ENCODE measurements around the gene AGBL4. TPM values are rescaled to one million over a fixed set of nuclear protein-coding genes. Genes with fewer than 3 reads are reported as not detected.

AGBL4 gene
- total RNA-seq, 4 donors from 2014 or later, result 0.44 to 1.5 (median 1.2) TPM; not detected in 1

GRCh38 chr1:48829446-48829845 is 1194.3 kb downstream of the AGBL4 start:
- TF ChIP-seq POLR2A (IDR thresholded peaks at IDR 0.05) (no peak), EP300 (IDR thresholded peaks at IDR 0.05) (no peak)
- TF ChIP-seq, protein P1, sequence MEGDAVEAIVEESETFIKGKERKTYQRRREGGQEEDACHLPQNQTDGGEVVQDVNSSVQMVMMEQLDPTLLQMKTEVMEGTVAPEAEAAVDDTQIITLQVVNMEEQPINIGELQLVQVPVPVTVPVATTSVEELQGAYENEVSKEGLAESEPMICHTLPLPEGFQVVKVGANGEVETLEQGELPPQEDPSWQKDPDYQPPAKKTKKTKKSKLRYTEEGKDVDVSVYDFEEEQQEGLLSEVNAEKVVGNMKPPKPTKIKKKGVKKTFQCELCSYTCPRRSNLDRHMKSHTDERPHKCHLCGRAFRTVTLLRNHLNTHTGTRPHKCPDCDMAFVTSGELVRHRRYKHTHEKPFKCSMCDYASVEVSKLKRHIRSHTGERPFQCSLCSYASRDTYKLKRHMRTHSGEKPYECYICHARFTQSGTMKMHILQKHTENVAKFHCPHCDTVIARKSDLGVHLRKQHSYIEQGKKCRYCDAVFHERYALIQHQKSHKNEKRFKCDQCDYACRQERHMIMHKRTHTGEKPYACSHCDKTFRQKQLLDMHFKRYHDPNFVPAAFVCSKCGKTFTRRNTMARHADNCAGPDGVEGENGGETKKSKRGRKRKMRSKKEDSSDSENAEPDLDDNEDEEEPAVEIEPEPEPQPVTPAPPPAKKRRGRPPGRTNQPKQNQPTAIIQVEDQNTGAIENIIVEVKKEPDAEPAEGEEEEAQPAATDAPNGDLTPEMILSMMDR (IDR thresholded peaks at IDR 0.05), result no peak

GRCh38 chr1:48823168-48823567 is 1200.6 kb downstream of the AGBL4 start:
- Histone ChIP-seq H3K27ac (no peak overlapping the region), H3K4me3 (no peak overlapping the region), H3K27me3 (no peaks in the 10 kb centered on the region), H3K9me3 (no peaks in the 10 kb centered on the region), H3K36me3 (no peaks in the 10 kb centered on the region), H3K4me1 (no peaks in the 10 kb centered on the region)
- no peak for DNase-seq (ENCODE audit: low spot score in 2 of 2)
- TF ChIP-seq EP300 (IDR thresholded peaks at IDR 0.05), result no peak
- TF ChIP-seq, protein P1 (IDR thresholded peaks at IDR 0.05), result no peak
- TF ChIP-seq POLR2A (IDR thresholded peaks at IDR 0.05), result no peak

More at GRCh38 chr1:48829446-48829845, 1194.3 kb downstream of the AGBL4 start:
- Histone ChIP-seq H3K9me3 (no peaks in the 10 kb centered on the region), H3K4me3 (no peak overlapping the region), H3K4me1 (no peaks in the 10 kb centered on the region), H3K27me3 (no peaks in the 10 kb centered on the region), H3K27ac (no peak overlapping the region), H3K36me3 (no peaks in the 10 kb centered on the region)
- DNase-seq (ENCODE audit: low spot score in 2 of 2), result no peak

DNA sequence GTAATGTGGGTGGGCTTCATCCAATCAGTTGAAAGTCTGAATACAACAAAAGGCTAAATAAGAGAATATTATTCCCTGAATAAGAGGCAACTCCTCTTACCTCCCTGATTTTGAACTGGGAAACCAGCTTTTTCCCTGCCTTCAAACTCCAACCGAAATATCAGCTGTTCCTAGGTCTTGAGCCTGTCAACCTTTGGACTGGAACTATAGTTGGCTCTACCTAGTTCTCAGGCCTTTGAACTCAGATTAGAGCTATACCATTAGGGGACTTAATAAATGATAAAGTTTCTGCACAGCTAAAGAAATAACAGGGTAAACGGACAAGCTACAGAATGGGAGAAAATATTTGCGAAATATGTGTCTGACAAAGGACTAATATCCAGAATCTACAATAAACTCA is 1203.3 kb downstream of the AGBL4 start:
- Histone ChIP-seq H3K4me1 (no peaks in the 10 kb centered on the region), H3K4me3 (no peak overlapping the region), H3K27me3 (no peaks in the 10 kb centered on the region), H3K36me3 (no peaks in the 10 kb centered on the region), H3K9me3 (no peaks in the 10 kb centered on the region), H3K27ac (no peak overlapping the region)
- WGBS, 2 donors, result 90% methylated on average over 3 of the region's 3 CpGs
- TF ChIP-seq, protein P1 (IDR thresholded peaks at IDR 0.05), result no peak
- TF ChIP-seq POLR2A (IDR thresholded peaks at IDR 0.05), result no peak
- TF ChIP-seq EP300 (IDR thresholded peaks at IDR 0.05), result no peak
- no peak for DNase-seq (ENCODE audit: low spot score in 2 of 2)

- no peaks in the 10 kb centered on the region for H3K9me3 ChIP-seq
- H3K4me3 ChIP-seq, result no peak overlapping the region
- no peaks in the 10 kb centered on the region for H3K36me3 ChIP-seq
- DNase-seq (ENCODE audit: low spot score in 2 of 2), result peak; percentile 21 to 32
- no peaks in the 10 kb centered on the region for H3K4me1 ChIP-seq
- WGBS, 2 donors, result 69 to 71% methylated on average over 4 of the region's 4 CpGs
- H3K27ac ChIP-seq, result no peak overlapping the region
- no peaks in the 10 kb centered on the region for H3K27me3 ChIP-seq
- TF ChIP-seq EP300 (IDR thresholded peaks at IDR 0.05), result no peak
- TF ChIP-seq, protein P1 (IDR thresholded peaks at IDR 0.05), result peak; percentile 48 to 63 (median 59)
Measured at GRCh38 chr1:48817505-48818114, 1206.1 kb downstream of the AGBL4 start.

DNA sequence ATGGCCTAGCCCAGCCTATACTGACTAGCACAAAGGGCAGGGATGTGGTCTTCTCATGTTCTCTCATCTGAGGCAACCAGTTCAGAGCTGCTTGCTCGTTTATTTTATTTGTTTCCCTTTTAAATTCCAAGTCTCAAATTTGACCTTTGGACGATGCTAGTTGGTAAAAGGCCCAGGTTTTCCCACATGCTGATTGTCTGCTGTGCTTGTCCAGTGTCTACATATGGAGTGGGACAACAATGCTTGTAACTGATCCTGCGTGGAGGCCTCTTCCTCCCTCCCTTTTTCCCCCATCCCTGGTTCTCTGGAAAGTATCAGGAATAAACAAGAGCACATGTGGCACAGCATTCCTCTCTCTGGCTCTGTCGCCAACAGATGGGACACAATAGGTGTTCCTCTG is 1213.0 kb downstream of the AGBL4 start:
- DNase-seq (ENCODE audit: low spot score in 2 of 2), result no peak
- no peak overlapping the region for H3K27ac ChIP-seq
- H3K4me1 ChIP-seq, result no peaks in the 10 kb centered on the region
- no peaks in the 10 kb centered on the region for H3K9me3 ChIP-seq
- no peak overlapping the region for H3K4me3 ChIP-seq
- no peaks in the 10 kb centered on the region for H3K27me3 ChIP-seq
- WGBS, 2 donors, result 32 to 45% methylated on average over 4 of the region's 4 CpGs
- no peaks in the 10 kb centered on the region for H3K36me3 ChIP-seq
- TF ChIP-seq, protein P1 (IDR thresholded peaks at IDR 0.05), result no peak
- TF ChIP-seq POLR2A (IDR thresholded peaks at IDR 0.05) (no peak), EP300 (IDR thresholded peaks at IDR 0.05) (no peak)
